ENCODE measurements around the gene NEUROD2. TPM values are rescaled to one million over a fixed set of nuclear protein-coding genes. Genes with fewer than 3 reads are reported as not detected.
A peak's percentile ranks its signal among the peaks of the same experiment; 100 is the strongest.

Gene NEUROD2
- not detected for total RNA-seq
- long read RNA-seq = 0 reads

- DNase-seq (ENCODE audit: missing footprints) = no peak
- no peak for ATAC-seq
- intact Hi-C loops (cut with DNase I) = no loop called here
Observed at GRCh38 chr17:39607851-39608130, at the start of gene NEUROD2. TSS of gene NEUROD2 (minus strand) at chr17:39607920. CDS start at chr17:39606599, 1,321 bp downstream.

DNA sequence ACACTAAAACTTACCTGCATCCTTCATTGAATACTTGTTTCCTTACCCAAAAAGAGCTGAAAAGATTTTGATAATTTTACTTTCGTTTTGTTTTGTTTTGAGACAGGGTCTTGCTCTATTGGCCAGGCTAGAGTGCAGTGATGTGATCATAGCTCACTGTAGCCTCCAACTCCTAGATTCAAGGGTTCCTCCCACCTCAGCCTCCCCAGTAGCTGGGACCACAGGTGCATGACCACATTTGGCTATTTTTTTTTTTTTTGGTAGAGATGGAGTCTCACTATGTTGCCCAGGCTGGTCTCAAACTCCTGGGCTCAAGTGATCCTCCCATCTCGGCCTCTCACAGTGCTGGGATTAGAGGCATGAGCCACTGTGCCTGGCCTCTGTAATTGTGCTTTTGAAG is 47.4 kb upstream of the NEUROD2 start:
- no peak for DNase-seq (ENCODE audit: missing footprints)
- intact Hi-C loops (cut with DNase I) = no loop called here
- no peak for ATAC-seq

GRCh38 chr17:39653662-39654331 is 46.1 kb upstream of the NEUROD2 start:
- ATAC-seq (peak; percentile 56), DNase-seq (ENCODE audit: missing footprints) (peak; percentile 79)
- intact Hi-C loops (cut with DNase I) = no loop called here

DNA sequence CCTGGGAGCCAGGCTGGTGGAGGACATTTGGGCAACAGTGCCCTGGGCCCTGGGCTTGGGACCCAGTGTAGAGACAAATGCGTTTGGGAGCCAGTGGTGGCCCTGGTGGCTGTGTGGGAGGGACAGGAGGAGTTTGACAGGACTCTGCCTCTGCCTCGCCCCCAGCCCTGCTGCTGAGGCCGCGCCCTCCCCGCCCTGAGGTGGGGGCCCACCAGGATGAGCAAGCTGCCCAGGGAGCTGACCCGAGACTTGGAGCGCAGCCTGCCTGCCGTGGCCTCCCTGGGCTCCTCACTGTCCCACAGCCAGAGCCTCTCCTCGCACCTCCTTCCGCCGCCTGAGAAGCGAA is 45.6 kb upstream of the NEUROD2 start:
- ATAC-seq (no peak), DNase-seq (ENCODE audit: missing footprints) (no peak)
- intact Hi-C loops (cut with DNase I) = no loop called here

DNA sequence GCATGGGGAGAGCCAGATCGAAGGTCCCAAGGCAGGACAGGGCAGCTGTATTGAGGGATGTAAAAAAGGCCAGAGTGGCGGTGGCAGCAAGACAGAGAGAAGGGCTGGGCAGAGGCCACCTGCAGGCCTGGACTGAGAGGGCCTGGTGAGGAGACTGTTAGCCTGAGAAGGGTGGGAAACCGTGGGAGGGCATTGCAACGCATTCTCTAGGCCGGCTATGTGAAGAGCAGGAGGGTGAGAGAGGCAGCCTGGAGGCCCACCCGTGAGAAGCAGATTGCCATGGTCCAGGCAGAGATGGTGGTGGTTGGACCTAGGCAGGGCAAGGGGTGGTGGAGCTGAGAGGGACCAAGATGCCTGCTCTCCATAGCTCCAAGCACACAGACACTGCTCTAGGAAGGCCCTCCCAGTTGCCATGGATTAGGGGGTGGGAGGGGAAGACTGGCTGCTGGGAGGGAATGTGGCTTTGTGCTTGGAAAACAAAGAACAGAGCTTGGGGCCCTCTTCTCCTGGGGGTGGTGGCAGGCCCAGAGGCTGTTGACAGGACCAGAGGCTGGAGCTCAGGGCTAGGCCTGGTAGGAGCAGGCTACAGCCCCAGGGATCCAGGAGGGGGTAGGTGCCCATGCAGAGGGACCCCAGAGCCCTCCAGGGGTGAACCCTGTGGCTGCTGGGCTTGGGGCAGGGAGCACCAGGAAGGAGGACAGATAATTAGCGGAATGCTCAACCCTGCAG is 45.0 kb upstream of the NEUROD2 start:
- no peak for DNase-seq (ENCODE audit: missing footprints)
- intact Hi-C loops (cut with DNase I) = no loop called here
- no peak for ATAC-seq

DNA sequence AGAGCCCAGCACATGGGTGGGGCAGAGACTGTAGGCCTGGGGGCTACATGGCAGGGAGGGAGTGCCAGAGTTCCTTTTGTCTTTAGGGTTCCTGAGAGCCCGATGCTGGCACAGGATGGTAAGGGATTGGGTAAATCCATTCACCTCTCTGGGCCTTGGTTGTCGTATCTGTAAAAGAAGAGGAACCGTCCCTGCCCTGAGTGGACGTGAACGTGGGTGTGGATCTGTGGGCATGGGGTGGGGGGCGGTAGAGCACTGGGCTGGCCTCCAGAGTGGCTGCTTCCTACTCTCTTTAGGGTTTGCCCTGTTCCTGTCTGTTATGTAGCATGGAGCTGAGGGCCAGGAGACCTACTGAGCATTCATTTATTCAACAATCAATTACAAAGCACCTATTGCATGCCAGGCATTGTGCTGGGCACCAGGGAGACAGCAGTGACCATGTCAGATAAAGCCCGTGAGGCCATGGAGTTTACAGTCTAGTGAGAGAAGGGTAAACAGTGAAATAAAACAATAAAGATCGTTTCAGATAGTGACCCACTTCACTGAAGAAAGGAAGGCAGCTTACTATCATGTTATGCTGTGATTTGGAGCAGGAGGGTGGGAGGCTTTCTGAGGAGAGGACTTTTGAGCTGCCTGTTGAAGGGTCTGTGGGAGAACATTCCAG is 44.3 kb upstream of the NEUROD2 start:
- ATAC-seq = no peak
- intact Hi-C loops (cut with DNase I) = no loop called here
- DNase-seq (ENCODE audit: missing footprints) = no peak

- ATAC-seq = no peak
- no peak for DNase-seq (ENCODE audit: missing footprints)
- intact Hi-C loops (cut with DNase I) = no loop called here
Observed at GRCh38 chr17:39650121-39650579, 42.4 kb upstream of the NEUROD2 start.

DNA sequence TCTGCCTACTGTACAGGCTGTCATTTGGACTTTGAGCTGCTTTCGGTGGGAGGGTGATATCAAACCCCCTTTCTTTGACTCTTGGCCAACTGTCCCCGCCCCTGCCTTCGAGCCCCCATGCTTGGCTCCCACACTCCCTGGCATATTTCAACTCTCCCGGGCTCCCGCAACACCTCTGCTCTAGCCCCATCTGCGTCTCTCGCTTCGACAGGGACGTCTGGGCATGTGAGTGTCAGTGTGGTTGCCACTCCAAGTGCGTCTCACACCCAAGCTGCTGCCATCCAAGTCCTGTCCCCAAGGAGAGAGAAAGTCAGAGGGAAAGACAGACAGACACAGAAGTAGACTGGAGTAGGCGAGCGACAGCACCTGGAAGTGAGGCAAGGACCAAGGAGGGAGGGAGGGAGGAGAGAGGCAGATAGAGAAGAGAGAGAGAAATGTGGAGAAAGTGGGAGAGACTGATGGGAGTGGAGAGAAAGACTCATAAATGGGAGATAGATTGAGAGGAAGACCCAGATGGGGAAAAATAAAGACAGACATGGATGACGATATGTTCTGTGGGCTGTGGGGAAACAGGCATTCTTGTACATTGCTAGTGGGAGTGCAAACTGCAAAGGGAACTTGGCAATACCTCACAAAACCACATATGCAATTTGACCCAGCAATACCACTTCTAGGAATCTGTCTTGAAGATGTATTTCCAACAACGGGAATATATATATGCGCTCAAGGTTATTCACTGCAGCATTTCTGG is 41.1 kb upstream of the NEUROD2 start:
- no peak for ATAC-seq
- peak; percentile 45 for DNase-seq (ENCODE audit: missing footprints)
- intact Hi-C loops (cut with DNase I) = no loop called here

DNA sequence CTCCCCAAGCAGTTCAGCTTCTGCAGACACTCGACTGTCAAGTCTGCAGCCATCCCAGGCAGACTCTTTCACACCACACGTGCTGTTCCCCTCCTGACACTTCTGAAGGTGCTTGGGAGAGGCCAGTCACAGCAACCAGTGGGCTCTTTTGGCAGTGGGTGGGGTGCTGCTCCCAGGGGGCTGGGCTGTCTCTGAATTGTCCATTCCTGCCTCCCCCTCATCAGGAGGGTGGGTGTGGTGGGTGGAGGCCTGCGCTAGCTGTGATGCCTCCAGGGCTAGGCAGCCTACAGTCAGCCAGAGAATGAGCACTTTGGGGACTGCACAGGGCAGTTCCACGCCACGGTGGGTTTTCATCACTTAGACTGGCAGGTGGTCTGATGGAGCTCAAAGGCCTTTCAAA is 39.5 kb upstream of the NEUROD2 start:
- intact Hi-C loops (cut with DNase I) = no loop called here
- ATAC-seq = no peak

DNA sequence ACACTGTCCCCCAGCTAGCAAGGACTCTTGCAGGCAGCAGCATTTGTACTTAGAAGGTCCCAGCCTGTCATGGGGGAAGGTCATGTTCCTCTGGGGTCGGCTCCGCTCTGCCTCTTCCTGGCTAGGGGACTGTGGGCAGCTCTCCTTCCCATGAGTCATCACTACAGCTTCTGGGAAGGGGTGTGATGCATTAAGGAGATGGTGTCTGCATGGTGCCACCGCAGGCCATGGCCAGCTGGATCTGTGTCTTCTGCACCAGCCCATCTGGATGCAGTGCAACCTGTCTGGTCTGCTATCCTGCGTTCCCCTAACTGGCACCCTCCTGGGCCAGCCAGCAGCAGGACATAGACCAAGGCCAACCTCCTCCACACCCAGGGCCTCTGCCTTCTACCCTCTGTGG is 35.6 kb upstream of the NEUROD2 start:
- intact Hi-C loops (cut with DNase I) = no loop called here
- no peak for ATAC-seq
- peak; percentile 21 for DNase-seq (ENCODE audit: missing footprints)

More for the DNA sequence above, 39.5 kb upstream of the NEUROD2 start:
- peak; percentile 22 for DNase-seq (ENCODE audit: missing footprints)

- ATAC-seq (no peak), DNase-seq (ENCODE audit: missing footprints) (peak; percentile 20)
- intact Hi-C loops (cut with DNase I) = no loop called here
Observed at GRCh38 chr17:39642291-39643074, 34.8 kb upstream of the NEUROD2 start.

DNA sequence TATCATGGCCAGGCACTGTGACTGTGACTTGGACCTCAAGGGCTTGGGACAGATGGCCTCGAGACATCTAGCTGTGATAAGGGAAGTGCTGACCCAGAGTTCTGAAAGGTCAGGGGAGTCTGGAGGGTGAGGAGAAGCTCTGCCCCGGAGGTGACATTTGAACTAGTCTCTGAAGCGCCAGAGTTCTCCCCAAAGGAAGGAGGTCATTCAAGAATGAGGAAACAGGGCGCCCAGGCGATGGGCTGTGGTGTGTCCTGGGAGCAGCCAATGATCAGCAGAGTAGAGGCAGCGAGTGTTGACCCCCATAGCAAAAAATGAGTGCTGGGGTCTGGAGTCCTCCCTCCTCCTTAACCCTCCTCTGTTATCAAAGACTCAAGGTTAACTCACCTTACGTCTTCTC is 34.2 kb upstream of the NEUROD2 start:
- peak; percentile 67 for DNase-seq (ENCODE audit: missing footprints)
- intact Hi-C loops (cut with DNase I) = no loop called here
- ATAC-seq = no peak

- intact Hi-C loops (cut with DNase I) = no loop called here
- DNase-seq (ENCODE audit: missing footprints) = peak; percentile 25
- ATAC-seq = no peak
Observed at GRCh38 chr17:39641097-39641496, 33.4 kb upstream of the NEUROD2 start.

DNA sequence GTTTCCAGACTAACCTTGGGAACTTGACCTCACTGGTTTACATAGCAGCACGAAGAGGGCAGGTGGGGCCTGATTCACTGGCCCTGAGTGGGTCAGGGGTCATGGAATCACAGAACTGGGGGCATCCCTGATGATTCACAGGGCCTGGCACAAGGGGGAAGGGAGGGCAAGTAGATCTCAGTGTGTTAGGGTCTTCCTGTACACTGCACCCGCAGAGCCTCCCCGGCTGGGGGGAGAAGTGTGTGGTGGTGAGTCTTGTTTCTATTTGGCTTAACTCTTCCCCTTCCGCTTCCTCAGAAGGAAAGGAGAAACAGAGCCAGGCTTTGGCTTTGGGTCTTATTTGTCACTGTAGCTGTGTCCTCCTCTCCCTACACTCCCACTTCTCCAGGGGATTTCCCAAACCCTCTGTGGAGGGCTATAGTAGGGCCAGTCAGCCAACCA is 32.9 kb upstream of the NEUROD2 start:
- DNase-seq (ENCODE audit: missing footprints) (peak; percentile 34), ATAC-seq (no peak)
- intact Hi-C loops (cut with DNase I) = no loop called here

DNA sequence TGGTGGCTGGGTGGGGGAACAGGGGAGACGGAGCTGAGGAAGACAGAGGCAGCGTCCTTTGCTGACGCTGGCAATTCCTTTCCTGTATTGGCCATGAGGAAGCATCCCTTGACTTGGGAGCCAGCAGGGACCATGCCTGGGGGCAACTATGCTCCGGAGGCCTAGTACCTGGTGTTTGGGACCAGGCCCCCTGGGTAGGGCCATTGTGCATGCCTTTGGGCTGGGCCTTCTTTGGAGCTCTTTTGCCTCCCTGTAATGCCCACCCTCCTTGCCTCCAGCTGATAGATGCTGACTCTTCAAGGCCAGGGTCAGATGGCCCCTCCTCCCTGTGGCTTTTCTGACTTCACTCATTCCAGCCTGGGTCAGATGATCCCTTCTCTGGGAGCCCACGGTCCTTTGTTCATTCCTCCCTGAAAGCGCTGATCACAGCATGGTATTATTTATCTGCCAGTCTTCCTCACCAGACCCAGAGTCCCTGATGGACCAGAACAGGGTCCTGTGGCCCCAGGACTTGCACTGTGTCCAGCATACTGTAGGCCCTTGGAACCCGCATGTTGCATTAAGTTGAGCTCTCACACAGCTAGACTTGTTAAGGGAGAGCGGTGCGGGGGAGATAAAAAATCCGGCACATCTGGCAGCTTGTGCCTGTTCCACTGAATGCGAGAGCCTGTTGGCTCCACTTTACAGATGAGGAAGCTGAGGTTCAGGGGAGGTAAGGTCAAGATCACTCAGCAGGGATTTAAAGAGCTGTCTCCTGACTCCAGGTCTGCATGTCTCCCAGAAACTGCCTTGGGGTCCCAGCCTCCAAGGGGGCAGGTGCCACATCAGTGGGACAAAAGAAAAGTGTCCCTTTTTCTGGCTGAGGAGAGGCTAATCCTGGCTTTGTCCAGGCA is 32.1 kb upstream of the NEUROD2 start:
- ATAC-seq (no peak), DNase-seq (ENCODE audit: missing footprints) (no peak)
- intact Hi-C loops (cut with DNase I) = loop anchor here (5.0 kb wide), 2 partner anchors 32 to 112 kb away; no protein-coding TSS in a partner anchor

DNA sequence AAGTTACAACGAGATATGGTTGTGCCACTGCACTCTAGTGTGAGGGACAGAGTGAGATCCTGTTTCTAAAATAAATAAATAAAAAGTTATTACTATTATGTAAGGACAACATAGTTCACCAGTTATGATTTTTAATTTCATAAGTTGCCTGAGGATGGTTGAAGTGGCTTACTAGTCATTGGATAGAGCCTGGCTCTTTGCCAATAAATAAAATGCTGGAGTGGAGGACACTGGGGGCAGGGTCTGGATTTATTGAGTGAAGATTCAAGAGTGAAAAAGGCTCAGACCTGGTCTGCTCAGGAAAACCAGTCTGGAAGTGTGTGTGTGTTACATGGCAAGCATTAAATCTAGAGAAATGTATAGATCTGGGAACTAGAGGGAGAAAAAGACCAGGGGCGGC is 31.3 kb upstream of the NEUROD2 start:
- ATAC-seq = no peak
- no peak for DNase-seq (ENCODE audit: missing footprints)
- intact Hi-C loops (cut with DNase I) = loop anchor here (5.0 kb wide), 2 partner anchors 33 to 113 kb away; no protein-coding TSS in a partner anchor

- no peak for ATAC-seq
- DNase-seq (ENCODE audit: missing footprints) = peak; percentile 20
- intact Hi-C loops (cut with DNase I) = loop anchor here (5.0 kb wide), 2 partner anchors 34 to 114 kb away; no protein-coding TSS in a partner anchor
Observed at GRCh38 chr17:39638317-39638716, 30.6 kb upstream of the NEUROD2 start.
